ENCODE results near the gene GPC5.
"Not testable (repeated sequence)": the region's sequence is repeated elsewhere in the genome, so short reads cannot be mapped to it uniquely, and the experiment has no call there.

The GPC5 gene

GRCh38 chr13:91405240-91405639, 6.8 kb downstream of the GPC5 start:
- no peak overlapping the region for H3K27ac ChIP-seq
- H3K36me3 ChIP-seq (ENCODE audit: insufficient read depth), result no peaks in the 10 kb centered on the region
- H3K4me1 ChIP-seq (ENCODE audit: low read depth, poor library complexity, severe bottlenecking), result no peaks in the 10 kb centered on the region
- no peak for TF ChIP-seq CTCF (conservative IDR thresholded peaks at IDR 0.05; ENCODE audit: low read depth, low read length)
- no peak overlapping the region for H3K4me3 ChIP-seq (IDR thresholded peaks at IDR 0.05; ENCODE audit: insufficient read depth, low read depth, low read length)
- no peaks in the 10 kb centered on the region for H4K20me1 ChIP-seq (ENCODE audit: insufficient read depth)
- no peak overlapping the region for H3K4me2 ChIP-seq
- no peaks in the 10 kb centered on the region for H3K27me3 ChIP-seq (ENCODE audit: insufficient read depth, low read depth)
- H3K9ac ChIP-seq, result no peak overlapping the region
- H2AFZ ChIP-seq (ENCODE audit: low read depth), result no peak overlapping the region
- no peaks in the 10 kb centered on the region for H3K79me2 ChIP-seq (ENCODE audit: insufficient read depth, low read depth)

DNA sequence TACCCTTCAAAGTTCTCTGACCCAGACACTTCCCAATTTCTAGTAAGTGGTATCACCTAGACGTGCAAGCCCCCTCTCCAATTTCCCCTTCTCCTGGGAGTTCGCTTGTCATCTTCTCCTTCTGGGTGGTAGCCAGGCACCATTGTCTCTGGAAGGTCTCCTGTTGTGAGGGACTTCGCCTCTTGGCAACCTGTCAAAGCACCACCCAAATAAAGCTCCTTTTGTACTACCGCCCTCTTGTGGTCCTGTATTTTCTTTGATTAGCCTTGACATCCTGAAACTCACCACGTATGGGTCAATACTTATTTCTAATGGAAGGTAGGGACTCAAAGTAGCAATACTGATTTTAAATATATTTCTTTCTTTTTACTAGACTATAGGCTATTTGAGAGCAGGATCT, 8.2 kb downstream of the GPC5 start:
- Histone ChIP-seq H3K27me3 (ENCODE audit: insufficient read depth, low read depth) (no peaks in the 10 kb centered on the region), H3K9ac (no peak overlapping the region), H3K4me2 (no peak overlapping the region), H4K20me1 (ENCODE audit: insufficient read depth) (no peaks in the 10 kb centered on the region), H3K79me2 (ENCODE audit: insufficient read depth, low read depth) (no peaks in the 10 kb centered on the region), H3K27ac (no peak overlapping the region), H2AFZ (ENCODE audit: low read depth) (no peak overlapping the region), H3K4me3 (IDR thresholded peaks at IDR 0.05; ENCODE audit: insufficient read depth, low read depth, low read length) (no peak overlapping the region), H3K4me1 (ENCODE audit: low read depth, poor library complexity, severe bottlenecking) (no peaks in the 10 kb centered on the region), H3K36me3 (ENCODE audit: insufficient read depth) (no peaks in the 10 kb centered on the region)
- TF ChIP-seq CTCF (conservative IDR thresholded peaks at IDR 0.05; ENCODE audit: low read depth, low read length), result peak; percentile 60

DNA sequence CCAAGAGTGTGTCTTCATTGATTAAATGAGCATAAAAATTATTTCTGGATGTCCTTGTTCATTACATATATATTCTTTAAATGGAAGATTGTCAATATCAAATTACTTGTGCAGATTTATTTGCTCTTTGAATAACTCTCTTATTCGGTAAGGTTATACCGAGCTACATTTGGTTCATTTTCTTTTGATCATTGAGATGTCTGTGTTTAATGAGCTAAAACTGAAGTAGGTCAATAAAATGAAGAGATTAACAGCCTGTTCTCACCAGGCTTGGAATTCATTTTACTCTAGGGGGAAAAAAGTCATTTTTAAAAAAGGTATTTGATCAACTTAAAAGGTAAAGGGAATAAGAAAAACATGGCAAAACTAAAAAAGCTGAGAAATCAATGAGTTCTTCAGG, 10.6 kb downstream of the GPC5 start:
- Histone ChIP-seq H3K27ac (no peak overlapping the region), H3K36me3 (ENCODE audit: insufficient read depth) (no peaks in the 10 kb centered on the region), H3K4me1 (ENCODE audit: low read depth, poor library complexity, severe bottlenecking) (no peaks in the 10 kb centered on the region)

DNA sequence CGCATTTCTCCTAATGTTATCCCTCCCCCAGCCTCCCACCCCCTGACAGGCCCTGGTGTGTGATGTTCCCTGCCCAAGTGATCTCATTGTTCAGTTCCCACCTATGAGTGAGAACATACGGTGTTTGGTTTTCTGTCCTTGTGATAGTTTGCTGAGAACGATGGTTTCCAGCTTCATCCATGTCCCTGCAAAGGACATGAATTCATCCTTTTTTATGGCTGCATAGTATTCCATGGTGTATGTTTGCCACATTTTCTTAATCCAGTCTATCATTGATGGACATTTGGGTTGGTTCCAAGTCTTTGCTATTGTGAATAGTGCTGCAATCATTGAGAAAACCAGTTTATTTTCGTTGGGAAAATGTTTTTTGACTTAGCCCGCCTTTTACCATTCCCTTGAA, 18.2 kb downstream of the GPC5 start:
- H3K4me2 ChIP-seq; H3K27ac ChIP-seq; H4K20me1 ChIP-seq (ENCODE audit: insufficient read depth); H3K4me3 ChIP-seq (IDR thresholded peaks at IDR 0.05; ENCODE audit: insufficient read depth, low read depth, low read length); H2AFZ ChIP-seq (ENCODE audit: low read depth); H3K9ac ChIP-seq; H3K4me1 ChIP-seq (ENCODE audit: low read depth, poor library complexity, severe bottlenecking); H3K79me2 ChIP-seq (ENCODE audit: insufficient read depth, low read depth); H3K27me3 ChIP-seq (ENCODE audit: insufficient read depth, low read depth); H3K36me3 ChIP-seq (ENCODE audit: insufficient read depth): not testable (repeated sequence)

More for the DNA sequence above, 10.6 kb downstream of the GPC5 start:
- H3K4me2 ChIP-seq, result no peak overlapping the region
- no peak overlapping the region for H3K9ac ChIP-seq
- TF ChIP-seq CTCF (conservative IDR thresholded peaks at IDR 0.05; ENCODE audit: low read depth, low read length), result no peak
- H3K27me3 ChIP-seq (ENCODE audit: insufficient read depth, low read depth), result no peaks in the 10 kb centered on the region
- no peak overlapping the region for H2AFZ ChIP-seq (ENCODE audit: low read depth)
- no peaks in the 10 kb centered on the region for H4K20me1 ChIP-seq (ENCODE audit: insufficient read depth)
- H3K79me2 ChIP-seq (ENCODE audit: insufficient read depth, low read depth), result no peaks in the 10 kb centered on the region
- H3K4me3 ChIP-seq (IDR thresholded peaks at IDR 0.05; ENCODE audit: insufficient read depth, low read depth, low read length), result no peak overlapping the region

DNA sequence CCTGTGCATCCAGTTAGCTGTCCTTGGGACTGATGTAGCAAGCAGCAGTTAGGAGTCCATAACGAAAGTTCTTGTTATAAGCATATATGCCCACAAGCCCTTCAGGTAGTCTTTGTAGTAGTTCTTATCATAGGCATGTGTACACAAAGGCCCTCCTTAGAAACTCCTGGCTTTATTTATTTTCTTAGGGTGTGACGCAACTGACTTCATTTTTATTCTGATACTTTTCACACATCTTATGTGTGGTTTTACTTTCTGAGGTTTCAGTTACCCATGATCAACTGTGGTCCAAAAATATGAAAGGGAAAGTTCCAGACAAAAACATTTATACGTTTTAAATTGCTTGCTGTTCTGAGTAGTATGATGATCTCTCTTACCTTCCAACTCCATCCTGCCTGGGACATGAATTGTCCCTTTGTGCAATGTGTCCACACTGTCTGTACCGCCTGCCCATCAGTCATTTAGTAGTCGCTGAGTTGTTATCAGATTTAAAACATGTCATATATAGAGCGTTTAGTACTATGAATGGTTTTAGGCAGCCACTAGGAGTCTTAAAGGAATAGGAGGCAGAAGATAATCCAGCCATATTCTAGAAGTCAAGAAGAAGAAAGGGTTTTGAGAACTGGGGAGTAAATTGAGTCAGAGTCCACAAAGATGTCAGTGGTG, 19.4 kb downstream of the GPC5 start:
- H3K27me3 ChIP-seq (ENCODE audit: insufficient read depth, low read depth), result no peaks in the 10 kb centered on the region
- TF ChIP-seq CTCF (conservative IDR thresholded peaks at IDR 0.05; ENCODE audit: low read depth, low read length), result no peak
- H3K4me2 ChIP-seq, result no peak overlapping the region
- H3K27ac ChIP-seq, result no peak overlapping the region
- H2AFZ ChIP-seq (ENCODE audit: low read depth), result no peak overlapping the region
- H3K79me2 ChIP-seq (ENCODE audit: insufficient read depth, low read depth), result no peaks in the 10 kb centered on the region
- H3K4me3 ChIP-seq (IDR thresholded peaks at IDR 0.05; ENCODE audit: insufficient read depth, low read depth, low read length), result no peak overlapping the region
- H4K20me1 ChIP-seq (ENCODE audit: insufficient read depth), result no peaks in the 10 kb centered on the region
- H3K36me3 ChIP-seq (ENCODE audit: insufficient read depth), result no peaks in the 10 kb centered on the region
- no peak overlapping the region for H3K9ac ChIP-seq
- H3K4me1 ChIP-seq (ENCODE audit: low read depth, poor library complexity, severe bottlenecking), result no peaks in the 10 kb centered on the region
